Measurements from ENCODE around the gene COMMD9. TPM values are rescaled to one million over a fixed set of nuclear protein-coding genes. Genes with fewer than 3 reads are reported as not detected.
A peak's percentile ranks its signal among the peaks of the same experiment; 100 is the strongest.

COMMD9 gene
- 72.2 TPM for total RNA-seq (ENCODE audit: unreplicated experiment)
- long read RNA-seq, transcript COMMD9-206 (5 exons, 881 nt) = minor isoform, 10 of 46 reads
- long read RNA-seq, transcript COMMD9-201 (6 exons, 2,954 nt) = major isoform, 22 of 46 reads
- long read RNA-seq, partial matches to known transcripts = 0 of 46 reads
- long read RNA-seq, other reads (novel, unspliced or antisense) = 14 of 46 reads

GRCh38 chr11:36289226-36289852 lies at the start of gene COMMD9:
COMMD9 (minus strand) TSS chr11:36289424; CDS start chr11:36289412, 12 bp downstream.
- DNase-seq = peak; percentile 95
- Mint-ChIP-seq H3K9me3 (ENCODE audit: unreplicated experiment) (peaks cover 4% of the 10 kb centered on the region), H3K27me3 (ENCODE audit: unreplicated experiment) (peaks cover 10% of the 10 kb centered on the region), H3K36me3 (ENCODE audit: unreplicated experiment) (no peaks in the 10 kb centered on the region), H3K27ac (ENCODE audit: unreplicated experiment) (peak within 1 kb of the TSS; percentile 94), H3K4me3 (ENCODE audit: unreplicated experiment) (peak within 1 kb of the TSS; percentile 95), H3K4me1 (ENCODE audit: low read depth, unreplicated experiment) (peaks cover 3% of the 10 kb centered on the region)
- TF ChIP-seq CTCF (IDR thresholded peaks at IDR 0.05; ENCODE audit: partially characterized antibody, unreplicated experiment) = no peak

GRCh38 chr11:36333897-36334296 lies 44.7 kb upstream of the COMMD9 start:
- Mint-ChIP-seq H3K4me1 (ENCODE audit: low read depth, unreplicated experiment) (no peaks in the 10 kb centered on the region), H3K27me3 (ENCODE audit: unreplicated experiment) (no peaks in the 10 kb centered on the region), H3K9me3 (ENCODE audit: unreplicated experiment) (peaks cover 1% of the 10 kb centered on the region), H3K4me3 (ENCODE audit: unreplicated experiment) (no peak overlapping the region), H3K27ac (ENCODE audit: unreplicated experiment) (no peak overlapping the region), H3K36me3 (ENCODE audit: unreplicated experiment) (no peaks in the 10 kb centered on the region)
- no peak for TF ChIP-seq CTCF (IDR thresholded peaks at IDR 0.05; ENCODE audit: partially characterized antibody, unreplicated experiment)
- DNase-seq = no peak

GRCh38 chr11:36333468-36333867 lies 44.2 kb upstream of the COMMD9 start:
- no peaks in the 10 kb centered on the region for H3K4me1 Mint-ChIP-seq (ENCODE audit: low read depth, unreplicated experiment)

GRCh38 chr11:36330411-36330810 lies 41.2 kb upstream of the COMMD9 start:
- Mint-ChIP-seq H3K27ac (ENCODE audit: unreplicated experiment) (no peak overlapping the region), H3K4me1 (ENCODE audit: low read depth, unreplicated experiment) (no peaks in the 10 kb centered on the region), H3K36me3 (ENCODE audit: unreplicated experiment) (no peaks in the 10 kb centered on the region), H3K4me3 (ENCODE audit: unreplicated experiment) (no peak overlapping the region), H3K27me3 (ENCODE audit: unreplicated experiment) (no peaks in the 10 kb centered on the region), H3K9me3 (ENCODE audit: unreplicated experiment) (peaks cover 1% of the 10 kb centered on the region)
- no peak for TF ChIP-seq CTCF (IDR thresholded peaks at IDR 0.05; ENCODE audit: partially characterized antibody, unreplicated experiment)
- no peak for DNase-seq

More at GRCh38 chr11:36333468-36333867, 44.2 kb upstream of the COMMD9 start:
- no peak for DNase-seq
- Mint-ChIP-seq H3K36me3 (ENCODE audit: unreplicated experiment) (no peaks in the 10 kb centered on the region), H3K27me3 (ENCODE audit: unreplicated experiment) (no peaks in the 10 kb centered on the region), H3K27ac (ENCODE audit: unreplicated experiment) (no peak overlapping the region), H3K9me3 (ENCODE audit: unreplicated experiment) (peaks cover 1% of the 10 kb centered on the region), H3K4me3 (ENCODE audit: unreplicated experiment) (no peak overlapping the region)
- TF ChIP-seq CTCF (IDR thresholded peaks at IDR 0.05; ENCODE audit: partially characterized antibody, unreplicated experiment) = no peak

- H3K27me3 Mint-ChIP-seq (ENCODE audit: unreplicated experiment) = no peaks in the 10 kb centered on the region
- H3K27ac Mint-ChIP-seq (ENCODE audit: unreplicated experiment) = no peak overlapping the region
- H3K4me3 Mint-ChIP-seq (ENCODE audit: unreplicated experiment) = no peak overlapping the region
- H3K36me3 Mint-ChIP-seq (ENCODE audit: unreplicated experiment) = no peaks in the 10 kb centered on the region
- no peak for DNase-seq
- no peaks in the 10 kb centered on the region for H3K4me1 Mint-ChIP-seq (ENCODE audit: low read depth, unreplicated experiment)
- TF ChIP-seq CTCF (IDR thresholded peaks at IDR 0.05; ENCODE audit: partially characterized antibody, unreplicated experiment) = no peak
- peaks cover 1% of the 10 kb centered on the region for H3K9me3 Mint-ChIP-seq (ENCODE audit: unreplicated experiment)
Measured at GRCh38 chr11:36328966-36329673, 39.9 kb upstream of the COMMD9 start.

All from glutamatergic neuron (in vitro differentiated cells).